Activated CD8-positive, alpha-beta T cell treated with anti-CD3 and anti-CD28 coated beads for 36 hours (primary cell): ENCODE measurements around the gene RGS8. TPM values are rescaled to one million over a fixed set of nuclear protein-coding genes. Genes with fewer than 3 reads are reported as not detected.

Source experiments
- ATAC-seq: fragments of 200-7000 bp; cut with Tn5 transposase; one replicate; pipeline ENCODE4 v1.10.0; 2021; ENCODE audit warnings: mild to moderate bottlenecking, moderate library complexity
- CTCF ChIA-PET: fragments of 350-600 bp; sonication (Branson Sonifier 250); formaldehyde crosslinking; loops from one replicate; lab custom pipeline; 2021; ENCODE audit warnings: antibody characterized with exemption; lab: Charles Lee
- POLR2A ChIA-PET: fragments of 350-600 bp; sonication (Branson Sonifier 250); formaldehyde crosslinking; loops from one replicate; lab custom pipeline; 2021; ENCODE audit warnings: antibody characterized with exemption; lab: Charles Lee
- DNase-seq: peaks from one replicate; pipeline ENCODE4 v3.0.0-alpha.2; 2020
- H3K27ac Mint-ChIP-seq: one replicate; pipeline ENCODE4 v1.8.0; 2021; ENCODE audit warnings: mild to moderate bottlenecking, mixed read lengths
- H3K27me3 Mint-ChIP-seq: one replicate; pipeline ENCODE4 v1.8.0; 2021; ENCODE audit warnings: mixed read lengths
- H3K36me3 Mint-ChIP-seq: one replicate; pipeline ENCODE4 v1.8.0; 2021; ENCODE audit warnings: low read depth, mixed read lengths
- H3K4me1 Mint-ChIP-seq: one replicate; pipeline ENCODE4 v1.8.0; 2021; ENCODE audit warnings: low read depth, mixed read lengths
- H3K4me3 Mint-ChIP-seq: one replicate; pipeline ENCODE4 v1.8.0; 2021; ENCODE audit warnings: mild to moderate bottlenecking, moderate library complexity, mixed read lengths
- H3K9me3 Mint-ChIP-seq: one replicate; pipeline ENCODE4 v1.8.0; 2021; ENCODE audit warnings: mixed read lengths
- CTCF ChIP-seq: fragments of 200-600 bp; IDR thresholded peaks from one replicate; pipeline ENCODE4 v1.8.0; 2022; ENCODE audit warnings: antibody characterized with exemption, mild to moderate bottlenecking
- intact Hi-C: fragments of 100-400 bp; cut with micrococcal nuclease; formaldehyde crosslinking; loops from one replicate; pipeline ENCODE4 v1.10.0; 2022
- total RNA-seq, 2 experiments: library from RNA; stranded (reverse); gene quantifications; one replicate each; pipeline ENCODE4 v1.2.3, GENCODE V29; 2021

RGS8 gene
- total RNA-seq, 2 experiments from 2014 or later: not detected

- intact Hi-C loops: no loop called here
- no peak for TF ChIP-seq CTCF
- no peaks in the 10 kb centered on the region for H3K36me3 Mint-ChIP-seq
- no peaks in the 10 kb centered on the region for H3K9me3 Mint-ChIP-seq
- DNase-seq (no peak), ATAC-seq (no peak)
- POLR2A ChIA-PET: no interaction called here
- no peaks in the 10 kb centered on the region for H3K4me1 Mint-ChIP-seq
- CTCF ChIA-PET: interaction anchor here (2.0 kb wide), 1 partner anchor 125 kb away, joined by 5 read pairs; no protein-coding TSS in a partner anchor
- peaks cover 24% of the 10 kb centered on the region for H3K27me3 Mint-ChIP-seq
- no peak overlapping the region for H3K4me3 Mint-ChIP-seq
- H3K27ac Mint-ChIP-seq: no peak overlapping the region
Measured at GRCh38 chr1:182656842-182657397, 27.5 kb downstream of the RGS8 start.

- DNase-seq (no peak), ATAC-seq (no peak)
- no peaks in the 10 kb centered on the region for H3K36me3 Mint-ChIP-seq
- H3K27me3 Mint-ChIP-seq: peaks cover 12% of the 10 kb centered on the region
- H3K4me3 Mint-ChIP-seq: no peak overlapping the region
- intact Hi-C loops: no loop called here
- H3K27ac Mint-ChIP-seq: no peak overlapping the region
- ChIA-PET POLR2A (interaction anchor here (0.8 to 1.3 kb wide), 2 partner anchors 12 to 149 kb away, joined by 3 read pairs; no protein-coding TSS in a partner anchor), CTCF (interaction anchor here (2.7 kb wide), 1 partner anchor 59 kb away, joined by 7 read pairs; no protein-coding TSS in a partner anchor)
- TF ChIP-seq CTCF: no peak
- peaks cover 4% of the 10 kb centered on the region for H3K4me1 Mint-ChIP-seq
- no peaks in the 10 kb centered on the region for H3K9me3 Mint-ChIP-seq
Measured at GRCh38 chr1:182653986-182654385, 30.4 kb downstream of the RGS8 start.

GRCh38 chr1:182652933-182653332, 31.5 kb downstream of the RGS8 start:
- DNase-seq (no peak), ATAC-seq (no peak)
- ChIA-PET CTCF (interaction anchor here (2.7 kb wide), 1 partner anchor 58 kb away, joined by 7 read pairs; no protein-coding TSS in a partner anchor), POLR2A (interaction anchor here (0.8 to 1.3 kb wide), 2 partner anchors 13 to 151 kb away, joined by 3 read pairs; no protein-coding TSS in a partner anchor)
- no peaks in the 10 kb centered on the region for H3K9me3 Mint-ChIP-seq
- TF ChIP-seq CTCF: no peak
- peaks cover 4% of the 10 kb centered on the region for H3K4me1 Mint-ChIP-seq
- intact Hi-C loops: no loop called here
- H3K27me3 Mint-ChIP-seq: peaks cover 9% of the 10 kb centered on the region
- no peak overlapping the region for H3K4me3 Mint-ChIP-seq
- H3K27ac Mint-ChIP-seq: no peak overlapping the region
- H3K36me3 Mint-ChIP-seq: no peaks in the 10 kb centered on the region

GRCh38 chr1:182651339-182651724, 33.1 kb downstream of the RGS8 start:
- ATAC-seq: no peak
- H3K36me3 Mint-ChIP-seq: no peaks in the 10 kb centered on the region
- no peak overlapping the region for H3K27ac Mint-ChIP-seq
- no peaks in the 10 kb centered on the region for H3K9me3 Mint-ChIP-seq
- H3K4me1 Mint-ChIP-seq: peaks cover 4% of the 10 kb centered on the region
- intact Hi-C loops: no loop called here
- H3K4me3 Mint-ChIP-seq: no peak overlapping the region
- DNase-seq: no peak
- TF ChIP-seq CTCF: no peak
- POLR2A ChIA-PET: no interaction called here
- H3K27me3 Mint-ChIP-seq: peaks cover 2% of the 10 kb centered on the region
- CTCF ChIA-PET: no interaction called here

GRCh38 chr1:182650678-182651338, 33.6 kb downstream of the RGS8 start:
- DNase-seq (no peak), ATAC-seq (no peak)
- no peak for TF ChIP-seq CTCF
- H3K9me3 Mint-ChIP-seq: no peaks in the 10 kb centered on the region
- intact Hi-C loops: no loop called here
- peaks cover 4% of the 10 kb centered on the region for H3K4me1 Mint-ChIP-seq
- H3K36me3 Mint-ChIP-seq: no peaks in the 10 kb centered on the region
- CTCF ChIA-PET: no interaction called here
- no peak overlapping the region for H3K4me3 Mint-ChIP-seq
- H3K27me3 Mint-ChIP-seq: peaks cover 2% of the 10 kb centered on the region
- POLR2A ChIA-PET: no interaction called here
- no peak overlapping the region for H3K27ac Mint-ChIP-seq
